ENCODE measurements around the gene IQGAP3. TPM values are rescaled to one million over a fixed set of nuclear protein-coding genes. Genes with fewer than 3 reads are reported as not detected.

IQGAP3 gene
- total and polyA plus RNA-seq, 10 donors: 0.24 to 2.2 (median 0.68) TPM

GRCh38 chr1:156484480-156485058 is 87.8 kb downstream of the IQGAP3 start:
- Histone ChIP-seq H3K27ac (peak overlapping the region in 3 of 8 donors; percentile 4 to 80 (median 18)), H3K4me3 (no peak overlapping the region), H3K27me3 (replicated peaks in 1 of 7) (no peaks in the 10 kb centered on the region), H3K36me3 (peaks cover 0 to 59% (median 39%) of the 10 kb centered on the region in 6 donors), H3K4me1 (peaks cover 38 to 100% (median 92%) of the 10 kb centered on the region in 6 donors), H3K9me3 (no peaks in the 10 kb centered on the region)
- DNase-seq: no peak
- 92 to 100% (median 95%) methylated on average over 6 of the region's 6 CpGs for WGBS, 5 donors
- TF ChIP-seq POLR2A (IDR thresholded peaks at IDR 0.05) (no peak), POLR2AphosphoS5 (IDR thresholded peaks at IDR 0.05) (no peak), CTCF (IDR thresholded peaks at IDR 0.05 in 8 of 11, conservative IDR thresholded peaks at IDR 0.05 in 3 of 11) (no peak)
- intact Hi-C loops (cut with DNase I; ENCODE audit: low total_unique reads): loop anchor here (10.0 kb wide), 1 partner anchor 120 kb away; the partner anchor contains the start of gene GPATCH4

- TF ChIP-seq POLR2A (IDR thresholded peaks at IDR 0.05): no peak
- no peak for TF ChIP-seq CTCF (IDR thresholded peaks at IDR 0.05 in 8 of 11, conservative IDR thresholded peaks at IDR 0.05 in 3 of 11)
- TF ChIP-seq POLR2AphosphoS5 (IDR thresholded peaks at IDR 0.05): peak in 1 of 3 donors; percentile 19
- peaks cover 26 to 91% (median 81%) of the 10 kb centered on the region in 6 donors for H3K4me1 ChIP-seq
- no peaks in the 10 kb centered on the region for H3K9me3 ChIP-seq
- H3K4me3 ChIP-seq: no peak overlapping the region
- peak overlapping the region in 3 of 8 donors; percentile 2 to 80 (median 15) for H3K27ac ChIP-seq
- WGBS, 5 donors: 67 to 100% (median 89%) methylated on average over 1 to 2 of the region's 2 CpGs
- peaks cover 0 to 68% (median 50%) of the 10 kb centered on the region in 6 donors for H3K36me3 ChIP-seq
- intact Hi-C loops (cut with DNase I; ENCODE audit: low total_unique reads): loop anchor here (10.0 kb wide), 1 partner anchor 121 kb away; the partner anchor contains the start of gene GPATCH4
- DNase-seq: no peak
- no peaks in the 10 kb centered on the region for H3K27me3 ChIP-seq (replicated peaks in 1 of 7)
These were observed 89.0 kb downstream of the IQGAP3 start for GRCh38 chr1:156483397-156483796.

- peak in 2 of 3 donors; percentile 45 to 64 for TF ChIP-seq POLR2AphosphoS5 (IDR thresholded peaks at IDR 0.05)
- TF ChIP-seq CTCF (IDR thresholded peaks at IDR 0.05 in 8 of 11, conservative IDR thresholded peaks at IDR 0.05 in 3 of 11): no peak
- TF ChIP-seq POLR2A (IDR thresholded peaks at IDR 0.05): no peak
- no peaks in the 10 kb centered on the region for H3K27me3 ChIP-seq (replicated peaks in 1 of 7)
- 86 to 95% (median 92%) methylated on average over 19 of the region's 19 CpGs for WGBS, 5 donors
- peak overlapping the region in 3 of 8 donors; percentile 63 to 80 (median 65) for H3K27ac ChIP-seq
- H3K36me3 ChIP-seq: peaks cover under 1 to 75% (median 61%) of the 10 kb centered on the region in 6 donors
- H3K9me3 ChIP-seq: no peaks in the 10 kb centered on the region
- DNase-seq: no peak
- intact Hi-C loops (cut with DNase I; ENCODE audit: low total_unique reads): loop anchor here (10.0 kb wide), 1 partner anchor 123 kb away; the partner anchor contains the start of gene GPATCH4
- peaks cover 15 to 89% (median 70%) of the 10 kb centered on the region in 6 donors for H3K4me1 ChIP-seq
- no peak overlapping the region for H3K4me3 ChIP-seq
These were observed 90.1 kb downstream of the IQGAP3 start for GRCh38 chr1:156482276-156482675.

GRCh38 chr1:156481527-156481926 is 90.8 kb downstream of the IQGAP3 start:
- Histone ChIP-seq H3K36me3 (peaks cover 2 to 82% (median 69%) of the 10 kb centered on the region in 6 donors), H3K27me3 (replicated peaks in 1 of 7) (no peaks in the 10 kb centered on the region), H3K27ac (peak overlapping the region in 6 of 8 donors; percentile 35 to 80 (median 60)), H3K9me3 (no peaks in the 10 kb centered on the region), H3K4me1 (peaks cover 12 to 84% (median 62%) of the 10 kb centered on the region in 6 donors), H3K4me3 (no peak overlapping the region)
- WGBS, 5 donors: 60 to 77% (median 64%) methylated on average over 5 of the region's 5 CpGs
- intact Hi-C loops (cut with DNase I; ENCODE audit: low total_unique reads): loop anchor here (10.0 kb wide), 1 partner anchor 123 kb away; the partner anchor contains the start of gene GPATCH4
- no peak for DNase-seq
- TF ChIP-seq CTCF (IDR thresholded peaks at IDR 0.05 in 8 of 11, conservative IDR thresholded peaks at IDR 0.05 in 3 of 11) (no peak), POLR2A (IDR thresholded peaks at IDR 0.05) (no peak), POLR2AphosphoS5 (IDR thresholded peaks at IDR 0.05) (no peak)
